ENCODE measurements around the gene RGPD3. TPM values are rescaled to one million over a fixed set of nuclear protein-coding genes. Genes with fewer than 3 reads are reported as not detected.
"Not testable (repeated sequence)": the region's sequence is repeated elsewhere in the genome, so short reads cannot be mapped to it uniquely, and the experiment has no call there.

RGPD3 gene
- total RNA-seq, 1 experiment from 2014 or later, result 0.21 TPM

DNA sequence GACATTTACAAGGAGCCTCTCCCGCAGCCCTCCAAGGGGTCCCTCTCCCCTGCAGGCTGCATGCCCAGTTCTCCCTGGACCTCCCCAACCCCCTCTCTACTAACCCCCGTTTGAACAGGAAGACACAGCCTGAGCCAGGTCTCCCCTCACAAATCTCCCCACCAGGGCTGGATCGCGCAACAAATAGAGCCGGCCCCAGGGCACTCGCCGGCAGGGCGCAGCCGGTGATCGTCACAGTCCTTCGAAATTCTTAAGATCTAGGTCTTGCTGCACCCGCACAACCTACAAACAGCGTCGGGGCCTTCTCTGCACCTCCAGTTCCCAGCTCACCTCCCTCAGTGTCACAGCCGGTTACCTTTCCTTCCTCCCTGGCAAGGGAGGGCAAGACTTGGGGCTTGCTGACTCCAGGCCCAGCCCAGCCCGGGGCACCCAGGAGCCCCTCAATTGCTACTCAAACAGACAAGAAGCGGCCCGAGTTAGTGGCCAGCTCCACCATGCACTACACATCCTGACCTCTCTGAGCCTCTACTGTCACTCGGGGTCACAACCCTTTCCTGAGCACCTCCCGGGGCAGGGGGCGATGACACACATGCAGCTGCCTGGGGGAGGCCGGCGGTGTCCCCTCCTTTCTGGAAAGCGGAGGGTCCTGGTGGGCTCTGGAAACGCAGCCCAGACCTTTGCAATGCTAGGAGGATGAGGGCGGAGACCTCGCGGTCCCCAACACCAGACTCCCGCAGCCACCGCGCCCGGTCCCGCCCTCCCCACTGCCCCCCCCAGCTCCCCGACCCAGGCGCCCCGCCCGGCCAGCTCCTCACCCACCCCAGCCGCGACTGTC, 18.6 kb upstream of the RGPD3 start, which contains the start of gene CD8B2:
CD8B2 (plus strand) TSS at position 814 of the 835 bp plus-strand sequence. CDS start 63 bp downstream, outside the sequence.
- not testable (repeated sequence) for DNase-seq (ENCODE audit: low spot score)

DNA sequence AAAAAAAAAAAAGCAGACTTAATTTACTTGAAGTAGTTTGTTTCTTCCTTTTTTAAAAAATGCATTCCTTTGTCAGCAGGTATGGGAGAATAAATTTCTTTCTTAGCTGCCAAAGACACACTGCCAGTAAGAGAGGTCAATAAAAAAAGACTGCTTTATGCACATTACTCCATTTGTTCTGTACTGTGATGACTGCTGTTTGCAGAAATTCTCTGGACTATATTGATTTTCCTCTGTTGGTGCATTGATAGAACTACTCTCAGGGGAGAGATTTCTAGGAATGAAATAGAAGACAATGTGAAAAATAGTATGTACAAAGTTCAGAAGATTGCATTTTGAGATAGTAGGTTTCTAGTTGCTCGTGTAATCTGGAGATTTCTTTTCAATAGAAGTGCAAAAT, 11.3 kb upstream of the RGPD3 start:
- not testable (repeated sequence) for DNase-seq (ENCODE audit: low spot score)

DNA sequence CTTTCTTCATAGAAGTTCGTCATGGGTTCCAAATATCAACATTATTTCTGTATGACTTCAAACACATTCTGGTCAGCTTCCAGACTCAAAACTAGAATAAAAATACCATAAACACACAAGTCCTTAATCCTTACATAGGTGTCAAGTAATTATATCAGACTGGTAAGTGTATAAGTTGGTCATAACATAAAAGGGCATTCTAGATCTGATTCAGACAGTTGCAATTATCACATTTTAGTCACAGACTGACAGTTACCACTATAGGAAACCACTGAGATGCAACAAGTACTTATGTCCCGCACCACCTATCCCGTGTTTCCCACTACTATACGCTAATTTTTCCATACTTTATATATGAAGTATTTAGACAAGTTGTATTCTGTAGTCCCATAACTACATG, 9.4 kb upstream of the RGPD3 start:
- not testable (repeated sequence) for DNase-seq (ENCODE audit: low spot score)

DNA sequence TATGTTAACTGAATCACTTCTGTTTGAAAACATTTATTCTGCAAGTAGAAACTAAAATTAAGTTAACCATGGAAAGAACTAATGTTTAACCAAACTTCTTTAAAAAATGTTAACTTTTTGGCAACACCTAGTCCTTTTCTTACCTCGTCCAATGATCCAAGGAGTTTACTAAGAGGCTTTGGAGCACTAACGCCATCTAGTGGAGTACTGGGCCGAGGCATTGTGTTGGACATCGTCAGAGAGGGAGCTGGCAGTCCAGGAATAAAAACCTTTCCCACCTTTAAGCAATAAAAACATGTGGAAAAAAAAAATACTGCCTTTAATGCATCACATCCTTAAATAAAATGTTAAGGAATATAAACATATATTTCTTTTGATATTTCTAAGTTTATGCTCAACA, 2.4 kb upstream of the RGPD3 start:
- not testable (repeated sequence) for DNase-seq (ENCODE audit: low spot score)

GRCh38 chr2:106467516-106467915, 697 bp downstream of the RGPD3 start:
- DNase-seq (ENCODE audit: low spot score), result not testable (repeated sequence)

DNA sequence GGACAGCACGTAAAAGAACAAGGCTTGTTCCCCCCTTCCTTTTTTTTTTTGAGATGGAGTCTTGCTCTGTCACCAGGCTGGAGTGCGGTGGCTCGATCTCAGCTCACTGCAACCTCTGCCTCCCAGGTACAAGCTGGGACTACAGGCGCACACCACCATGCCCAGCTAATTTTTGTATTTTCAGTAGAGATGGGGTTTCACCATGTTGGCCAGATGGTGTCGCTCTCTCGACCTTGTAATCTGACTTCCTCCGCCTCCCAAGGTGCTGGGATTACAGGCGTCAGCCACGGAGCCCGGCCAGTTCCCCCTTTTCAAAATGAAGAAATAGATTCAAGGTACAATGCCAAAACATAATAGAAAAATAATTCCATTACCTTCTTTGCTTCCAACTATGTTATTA, 6.3 kb downstream of the RGPD3 start:
- DNase-seq (ENCODE audit: low spot score), result not testable (repeated sequence)

GRCh38 chr2:106390680-106391079, 77.5 kb downstream of the RGPD3 start:
- DNase-seq (ENCODE audit: low spot score), result not testable (repeated sequence)

DNA sequence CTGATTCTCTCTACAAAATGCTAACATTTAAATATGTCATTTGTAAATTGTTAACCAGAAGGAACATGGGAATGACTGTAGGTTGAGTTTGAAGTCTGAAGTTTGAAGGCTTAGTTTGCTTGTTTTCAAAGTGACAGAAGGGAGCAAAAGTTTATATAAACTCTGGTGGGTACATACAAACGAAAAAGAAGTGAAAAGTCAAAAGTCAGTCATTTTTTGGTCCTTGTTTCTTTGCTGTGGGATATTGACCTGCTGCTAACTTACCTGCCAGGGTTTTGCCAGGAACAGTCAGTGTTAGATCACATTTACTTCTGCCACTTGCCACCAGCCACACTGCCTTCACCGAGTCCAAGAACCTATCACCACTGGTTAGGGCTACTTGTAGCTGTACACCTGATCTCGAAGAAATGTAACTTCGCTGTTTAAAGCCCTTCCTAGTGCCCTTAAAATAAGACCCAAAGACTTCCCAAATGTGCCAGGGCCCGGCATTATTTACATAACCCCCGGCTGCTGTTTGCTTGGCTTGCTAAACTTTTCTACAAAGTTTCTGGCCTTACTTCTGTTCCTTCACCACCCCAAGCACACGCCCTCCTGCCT, 79.3 kb downstream of the RGPD3 start:
- not testable (repeated sequence) for DNase-seq (ENCODE audit: low spot score)

- not testable (repeated sequence) for DNase-seq (ENCODE audit: low spot score)
These were observed 83.7 kb downstream of the RGPD3 start for GRCh38 chr2:106384548-106384947.

DNA sequence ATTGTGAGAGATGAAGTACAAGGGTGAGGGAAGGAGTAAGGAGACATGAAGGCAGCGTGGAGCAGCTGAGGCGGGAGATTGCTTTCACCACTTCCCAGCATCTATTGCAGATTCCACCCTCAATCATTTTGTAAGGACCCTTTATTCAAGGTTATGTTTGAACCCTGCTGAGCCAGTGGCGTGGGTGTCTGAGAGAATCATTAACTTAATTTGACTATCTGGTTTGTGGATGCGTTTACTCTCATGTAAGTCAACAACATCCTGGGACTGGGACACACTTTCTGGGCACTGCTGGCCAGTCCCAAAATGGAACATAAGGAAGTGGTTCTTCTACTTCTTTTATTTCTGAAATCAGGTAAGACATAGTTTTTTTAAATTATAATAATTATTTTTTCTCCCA, 86.3 kb downstream of the RGPD3 start:
- not testable (repeated sequence) for DNase-seq (ENCODE audit: low spot score)

DNA sequence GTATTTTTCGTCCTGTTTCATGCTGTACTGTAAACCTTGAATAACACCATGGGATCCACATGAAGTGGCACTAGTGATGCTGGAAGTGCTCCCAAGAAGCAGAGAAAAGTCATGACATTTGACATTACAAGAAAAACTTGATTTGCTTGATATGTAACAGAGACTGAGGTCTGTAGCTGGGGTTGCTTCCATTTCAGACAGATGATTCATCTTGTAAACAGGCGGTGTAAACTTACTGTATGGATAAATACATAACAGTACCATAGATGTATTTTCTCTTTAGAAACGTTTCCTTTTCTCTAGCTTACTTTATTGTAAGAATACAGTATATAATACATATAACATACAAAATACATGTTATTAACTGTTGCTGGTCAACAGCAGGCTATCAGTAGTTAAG, 88.6 kb downstream of the RGPD3 start:
- not testable (repeated sequence) for DNase-seq (ENCODE audit: low spot score)

DNA sequence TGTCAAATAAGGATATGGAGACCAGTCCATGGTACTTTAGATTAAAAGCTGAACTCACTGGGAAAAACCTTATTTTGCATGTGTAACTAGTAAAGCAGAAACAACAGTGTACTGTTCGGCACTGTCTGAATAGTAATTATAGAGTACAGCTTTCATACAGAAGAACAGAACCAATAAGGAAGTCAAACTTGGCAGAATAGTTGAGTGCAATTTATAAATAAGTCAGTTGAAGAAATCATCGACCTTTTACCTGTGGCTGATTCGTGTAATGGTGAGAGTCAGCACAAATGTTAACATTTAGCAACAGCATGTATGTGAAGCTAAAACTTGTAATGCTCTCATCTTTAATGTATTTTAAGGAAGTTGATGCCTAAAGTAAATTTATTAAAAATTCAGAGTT, 99.0 kb downstream of the RGPD3 start:
- not testable (repeated sequence) for DNase-seq (ENCODE audit: low spot score)

DNA sequence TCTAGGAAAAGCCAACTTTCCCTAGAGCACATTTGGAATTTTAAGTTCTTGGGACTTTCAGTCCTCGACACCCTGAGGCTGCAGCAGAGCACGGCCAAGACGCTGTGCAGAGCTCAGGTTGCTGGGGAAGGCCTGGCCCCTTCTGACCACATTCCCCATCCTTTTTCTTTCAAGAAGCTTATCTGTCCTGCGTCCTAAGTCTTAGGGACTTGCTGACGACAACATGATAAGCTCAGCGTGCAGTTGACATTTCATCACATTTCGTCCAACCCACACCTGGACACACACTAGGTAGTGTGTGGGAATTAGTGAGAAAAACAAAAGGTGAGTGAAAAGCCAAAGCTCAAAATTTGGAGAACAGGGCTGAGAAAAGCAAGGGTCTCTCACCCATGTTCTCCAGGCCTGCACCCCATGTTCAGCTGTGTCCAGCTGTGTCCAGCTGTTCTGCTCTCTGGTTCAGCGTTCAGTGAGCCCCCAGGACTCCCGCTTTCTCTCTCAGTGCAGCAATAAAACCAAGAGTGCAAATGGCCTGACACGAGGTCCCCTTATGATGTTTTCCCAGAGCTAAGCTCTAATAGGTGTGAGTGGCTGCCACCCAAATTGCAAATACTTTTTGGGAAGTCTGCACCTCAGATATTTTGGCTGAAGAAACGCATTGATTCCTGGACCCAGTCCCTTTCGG, 101.9 kb downstream of the RGPD3 start:
- DNase-seq (ENCODE audit: low spot score), result no peak

DNA sequence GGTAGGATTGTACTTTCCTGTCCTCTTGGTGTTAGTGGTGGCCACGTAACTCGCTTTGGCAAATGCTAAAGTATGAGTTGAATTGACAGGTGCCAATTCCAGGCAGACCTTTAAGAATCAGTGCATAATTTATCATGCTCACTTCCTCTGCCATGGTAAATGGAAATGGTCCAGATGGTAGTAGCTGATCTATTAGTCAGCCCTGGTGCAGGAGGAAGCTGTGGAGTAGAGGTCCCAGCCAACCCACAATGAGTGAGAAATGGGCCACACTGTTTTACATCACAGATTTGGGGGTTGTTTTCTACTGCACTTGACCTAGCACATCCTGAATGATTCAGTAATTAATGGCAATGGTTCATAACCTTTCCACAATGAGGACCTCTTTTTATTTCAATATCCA, 104.4 kb downstream of the RGPD3 start:
- DNase-seq (ENCODE audit: low spot score), result no peak

- DNase-seq (ENCODE audit: low spot score), result no peak
These were observed 105.4 kb downstream of the RGPD3 start for GRCh38 chr2:106362789-106363188.

- DNase-seq (ENCODE audit: low spot score), result no peak
These were observed 108.7 kb downstream of the RGPD3 start for GRCh38 chr2:106359512-106359911.

DNA sequence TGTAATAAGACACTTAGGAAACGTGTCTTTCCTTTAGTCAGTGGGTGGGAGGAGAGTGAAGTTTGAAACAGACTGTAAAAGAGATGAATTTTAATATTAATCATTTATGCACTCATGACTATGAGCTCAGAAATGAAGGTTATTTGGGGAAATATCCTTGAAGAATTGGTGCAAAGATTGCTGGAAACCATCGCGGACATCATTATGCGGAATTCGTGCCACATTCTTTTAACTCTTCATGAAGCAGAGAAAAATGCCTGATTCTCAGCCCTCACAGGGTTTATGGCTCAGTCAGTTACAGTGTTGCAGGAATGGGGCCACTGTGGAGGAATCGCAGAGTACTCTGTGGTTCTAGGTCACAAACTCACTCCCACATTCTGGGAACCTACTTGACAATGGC, 109.7 kb downstream of the RGPD3 start:
- DNase-seq (ENCODE audit: low spot score), result no peak

- no peak for DNase-seq (ENCODE audit: low spot score)
These were observed 110.1 kb downstream of the RGPD3 start for GRCh38 chr2:106358081-106358480.

DNA sequence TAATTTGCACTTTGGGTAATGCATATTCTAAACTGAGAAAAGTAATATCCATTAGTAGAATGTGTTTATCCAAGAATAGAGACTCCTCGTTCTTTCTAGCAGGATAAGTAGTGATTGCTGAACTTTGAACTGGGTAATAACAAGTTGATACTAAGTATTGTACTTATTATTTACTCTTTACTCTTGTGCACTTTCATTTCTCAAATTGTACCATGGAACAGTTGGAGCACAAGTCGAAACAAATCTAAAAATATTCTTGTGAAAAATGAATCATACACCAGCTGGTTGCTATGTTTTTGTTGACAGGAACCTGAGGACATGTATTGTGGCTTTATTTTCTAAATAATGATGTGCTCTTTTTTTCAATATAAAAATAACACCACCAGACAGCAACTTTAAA, 111.9 kb downstream of the RGPD3 start:
- no peak for DNase-seq (ENCODE audit: low spot score)

DNA sequence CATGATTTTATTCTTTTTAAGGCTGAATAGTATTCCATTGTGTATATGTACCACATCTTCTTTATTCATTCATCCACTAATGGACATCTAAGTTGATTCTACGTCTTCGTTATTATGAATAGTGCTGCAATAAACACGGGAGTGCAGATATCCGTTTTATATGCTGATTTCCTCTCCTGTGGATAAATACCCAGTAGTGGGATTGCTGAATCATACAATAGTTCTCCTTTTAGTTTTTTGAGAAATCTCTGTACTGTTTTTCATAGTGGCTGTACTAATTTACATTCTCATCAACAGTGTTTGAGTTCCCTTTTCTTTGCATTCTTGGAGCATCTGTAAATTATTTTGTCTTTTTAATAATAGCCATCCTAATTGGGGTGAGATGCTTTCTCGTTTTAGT, 114.5 kb downstream of the RGPD3 start:
- no peak for DNase-seq (ENCODE audit: low spot score)

GRCh38 chr2:106350980-106351379, 117.2 kb downstream of the RGPD3 start:
- no peak for DNase-seq (ENCODE audit: low spot score)

- no peak for DNase-seq (ENCODE audit: low spot score)
These were observed 123.9 kb downstream of the RGPD3 start for GRCh38 chr2:106344302-106344701.

- no peak for DNase-seq (ENCODE audit: low spot score)
These were observed 124.9 kb downstream of the RGPD3 start for GRCh38 chr2:106343274-106343673.

Data from A172 (cell line).